Upper lobe of left lung (tissue), 6 donors: ENCODE measurements around the gene TMEM223. TPM values are rescaled to one million over a fixed set of nuclear protein-coding genes. Genes with fewer than 3 reads are reported as not detected.
"Not testable (repeated sequence)": the region's sequence is repeated elsewhere in the genome, so short reads cannot be mapped to it uniquely, and the experiment has no call there.

Experiments
- ATAC-seq, 2 donors: fragments of 200-7000 bp; cut with Tn5 transposase; one replicate each; pipeline ENCODE4 v1.9.1; 2022; ENCODE audit warnings: mild to moderate bottlenecking in 2 of 2, moderate library complexity in 2 of 2; ENCODE audit not compliant: low FRiP score in 2 of 2
- DNase-seq, 2 donors: peaks; one replicate each; pipeline ENCODE4 v3.0.0-alpha.2; 2019 to 2020
- H3K27ac ChIP-seq, 4 donors: fragments of 200-600 bp; sonication (generic); one replicate each; pipeline ENCODE4 v1.5.1; 2016 to 2019
- H3K27me3 ChIP-seq, 4 donors: fragments of 200-600 bp; sonication (generic); one replicate each; pipeline ENCODE4 v1.5.1; 2017 to 2019
- H3K36me3 ChIP-seq, 4 donors: fragments of 200-600 bp; sonication (generic); one replicate each; pipeline ENCODE4 v1.5.1; 2016 to 2019
- H3K4me1 ChIP-seq, 4 donors: fragments of 200-600 bp; sonication (generic); one replicate each; pipeline ENCODE4 v1.5.1; 2018 to 2019
- H3K4me3 ChIP-seq, 4 donors: fragments of 200-600 bp; sonication (generic); one replicate each; pipeline ENCODE4 v1.5.1; 2017 to 2019; ENCODE audit warnings: mild to moderate bottlenecking in 2 of 4, moderate library complexity in 1 of 4
- H3K9me3 ChIP-seq, 4 donors: fragments of 200-600 bp; sonication (generic); one replicate each; pipeline ENCODE4 v1.5.1; 2018 to 2019
- EP300 ChIP-seq, 4 donors: sonication (generic); formaldehyde crosslinking; IDR thresholded peaks; one replicate each; pipeline ENCODE4 v1.5.1; 2017; ENCODE audit warnings: antibody characterized with exemption in 4 of 4, control low read depth in 2 of 4
- POLR2A ChIP-seq, 4 donors: fragments of 450-650 bp; IDR thresholded peaks; one replicate each; pipeline ENCODE4 v1.5.1; 2016 to 2017; ENCODE audit warnings: antibody characterized with exemption in 4 of 4, mild to moderate bottlenecking in 2 of 4
- POLR2AphosphoS5 ChIP-seq, 2 donors: sonication (generic); formaldehyde crosslinking; IDR thresholded peaks; one replicate each; pipeline ENCODE4 v1.5.1; 2017; ENCODE audit warnings: antibody characterized with exemption in 2 of 2
- WGBS, 2 donors: methylation state at CpG; one replicate each; pipeline ENCODE4 v1.1.5; 2017 to 2018; 5-methylcytosine and 5-hydroxymethylcytosine counted together
- total RNA-seq, 6 donors: library from RNA; depleted of rRNA in 4 of 6; stranded (reverse); fragments of >200 nt in 4 of 6; gene quantifications; one replicate each; pipeline versions ENCODE4 v1.1.0 to v1.2.1, GENCODE V29; 2016 to 2021
- TF ChIP-seq, protein P1 (sequence below), 6 experiments: fragments of 450-650 bp in 4 of 6; fragments of 200-600 bp in 2 of 6; sonication (generic) in 2 of 6; IDR thresholded peaks; one replicate each; pipeline ENCODE4 v1.5.1; 2016 to 2019; ENCODE audit warnings: antibody characterized with exemption in 6 of 6
- donor health status: DM: no; HTN: no; CAD: no; lungs with moderate emphysema.
- donor health status: DM: no; HTN: yes; CAD: no; lungs with severe emphysema.

TMEM223 gene, protein sequence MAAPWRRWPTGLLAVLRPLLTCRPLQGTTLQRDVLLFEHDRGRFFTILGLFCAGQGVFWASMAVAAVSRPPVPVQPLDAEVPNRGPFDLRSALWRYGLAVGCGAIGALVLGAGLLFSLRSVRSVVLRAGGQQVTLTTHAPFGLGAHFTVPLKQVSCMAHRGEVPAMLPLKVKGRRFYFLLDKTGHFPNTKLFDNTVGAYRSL
- total RNA-seq, result 10 to 100 TPM; 11.3 to 28.7 (median 15.4) TPM

DNA sequence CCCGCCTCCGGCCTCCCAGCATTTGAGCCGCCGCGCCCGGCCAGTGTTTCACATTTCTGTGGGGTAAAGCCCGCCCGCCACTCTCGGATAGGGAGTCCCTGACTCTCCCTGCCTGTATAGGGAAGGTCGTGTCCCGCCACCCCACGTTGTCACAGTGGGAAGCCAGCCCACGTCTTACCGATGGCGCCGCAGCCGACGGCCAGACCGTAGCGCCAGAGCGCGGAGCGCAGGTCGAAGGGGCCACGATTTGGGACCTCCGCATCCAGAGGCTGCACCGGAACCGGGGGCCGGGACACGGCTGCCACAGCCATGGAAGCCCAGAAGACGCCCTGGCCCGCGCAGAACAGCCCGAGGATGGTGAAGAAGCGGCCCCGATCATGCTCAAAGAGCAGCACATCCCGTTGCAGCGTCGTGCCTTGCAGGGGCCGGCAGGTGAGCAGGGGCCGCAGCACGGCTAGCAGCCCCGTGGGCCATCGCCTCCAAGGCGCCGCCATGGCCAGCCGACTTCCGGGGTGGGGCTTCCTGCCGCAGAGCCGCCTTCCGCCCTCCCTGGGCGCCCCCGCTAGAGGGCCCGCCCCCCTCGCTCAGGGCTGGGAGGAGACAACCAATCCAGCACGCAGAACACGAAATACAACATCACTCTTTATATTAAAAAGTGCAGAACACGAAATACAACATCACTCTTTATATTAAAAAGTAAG lies at the start of gene TMEM223:
Gene TMEM223 (minus strand): TSS at position 506 of the 701 bp plus-strand sequence. CDS start 12 bp downstream, at position 494.
- peak; percentile 89 to 97 for DNase-seq
- 0 to 1% methylated on average over 15 to 19 of the region's 58 CpGs for whole genome bisulfite sequencing, 2 donors
- Histone ChIP-seq H3K27ac (peak within 1 kb of the TSS; percentile 87 to 90 (median 90)), H3K36me3 (peaks cover 26 to 64% (median 46%) of the 10 kb centered on the region in 4 donors), H3K9me3 (no peaks in the 10 kb centered on the region), H3K27me3 (no peaks in the 10 kb centered on the region), H3K4me3 (peak within 1 kb of the TSS; percentile 66 to 96 (median 79)), H3K4me1 (peaks cover 35 to 58% (median 38%) of the 10 kb centered on the region in 4 donors)
- peak; percentile 92 to 94 for ATAC-seq
- TF ChIP-seq, protein P1, sequence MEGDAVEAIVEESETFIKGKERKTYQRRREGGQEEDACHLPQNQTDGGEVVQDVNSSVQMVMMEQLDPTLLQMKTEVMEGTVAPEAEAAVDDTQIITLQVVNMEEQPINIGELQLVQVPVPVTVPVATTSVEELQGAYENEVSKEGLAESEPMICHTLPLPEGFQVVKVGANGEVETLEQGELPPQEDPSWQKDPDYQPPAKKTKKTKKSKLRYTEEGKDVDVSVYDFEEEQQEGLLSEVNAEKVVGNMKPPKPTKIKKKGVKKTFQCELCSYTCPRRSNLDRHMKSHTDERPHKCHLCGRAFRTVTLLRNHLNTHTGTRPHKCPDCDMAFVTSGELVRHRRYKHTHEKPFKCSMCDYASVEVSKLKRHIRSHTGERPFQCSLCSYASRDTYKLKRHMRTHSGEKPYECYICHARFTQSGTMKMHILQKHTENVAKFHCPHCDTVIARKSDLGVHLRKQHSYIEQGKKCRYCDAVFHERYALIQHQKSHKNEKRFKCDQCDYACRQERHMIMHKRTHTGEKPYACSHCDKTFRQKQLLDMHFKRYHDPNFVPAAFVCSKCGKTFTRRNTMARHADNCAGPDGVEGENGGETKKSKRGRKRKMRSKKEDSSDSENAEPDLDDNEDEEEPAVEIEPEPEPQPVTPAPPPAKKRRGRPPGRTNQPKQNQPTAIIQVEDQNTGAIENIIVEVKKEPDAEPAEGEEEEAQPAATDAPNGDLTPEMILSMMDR (IDR thresholded peaks at IDR 0.05), result peak in 4 of 6 experiments; percentile 22 to 46 (median 30)
- TF ChIP-seq EP300 (IDR thresholded peaks at IDR 0.05) (no peak), POLR2A (IDR thresholded peaks at IDR 0.05) (peak in 3 of 4 donors; percentile 60 to 91 (median 70)), POLR2AphosphoS5 (IDR thresholded peaks at IDR 0.05) (peak; percentile 73 to 80)

DNA sequence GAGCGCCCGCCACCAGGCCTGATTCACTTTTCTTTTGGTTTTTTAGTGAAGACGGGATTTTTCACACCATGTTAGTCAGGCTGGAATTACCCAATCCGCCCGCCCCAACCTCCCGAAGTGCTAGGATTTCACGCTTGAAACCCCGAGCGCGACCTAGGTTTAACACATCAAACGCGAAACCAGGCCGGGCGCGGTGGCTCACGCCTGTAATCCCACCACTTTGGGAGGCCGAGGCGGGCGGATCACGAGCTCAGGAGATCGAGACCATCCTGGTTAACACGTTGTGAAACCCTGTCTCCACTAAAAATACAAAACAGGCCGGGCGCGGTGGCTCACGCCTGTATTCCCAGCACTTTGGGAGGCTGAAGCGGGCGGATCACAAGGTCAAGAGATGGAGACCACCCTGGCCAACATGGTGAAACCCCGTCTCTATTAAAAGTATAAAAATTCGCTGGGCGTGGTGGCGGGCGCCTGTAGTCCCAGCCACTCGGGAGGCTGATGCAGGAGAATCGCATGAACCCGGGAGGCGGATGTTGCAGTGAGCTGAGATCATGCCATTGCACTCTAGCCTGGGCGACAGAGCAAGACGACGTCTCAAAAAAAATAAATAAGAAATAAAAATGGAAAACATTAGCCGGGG lies 49.0 kb upstream of the TMEM223 start:
- H3K4me1 ChIP-seq, result peaks cover 16 to 36% (median 20%) of the 10 kb centered on the region in 4 donors
- not testable (repeated sequence) for H3K9me3 ChIP-seq, H3K27me3 ChIP-seq
- peak; percentile 8 to 12 for TF ChIP-seq POLR2AphosphoS5 (IDR thresholded peaks at IDR 0.05)
- peak overlapping the region; percentile 3 to 98 (median 62) for H3K4me3 ChIP-seq
- WGBS, 2 donors, result 1 to 2% methylated on average over 33 to 41 of the region's 41 CpGs
- peaks cover 0 to 12% (median 4%) of the 10 kb centered on the region in 4 donors for H3K36me3 ChIP-seq
- H3K27ac ChIP-seq, result peak overlapping the region; percentile 93 to 99 (median 98)
- peak; percentile 79 to 88 for DNase-seq
- peak; percentile 16 to 34 for ATAC-seq

DNA sequence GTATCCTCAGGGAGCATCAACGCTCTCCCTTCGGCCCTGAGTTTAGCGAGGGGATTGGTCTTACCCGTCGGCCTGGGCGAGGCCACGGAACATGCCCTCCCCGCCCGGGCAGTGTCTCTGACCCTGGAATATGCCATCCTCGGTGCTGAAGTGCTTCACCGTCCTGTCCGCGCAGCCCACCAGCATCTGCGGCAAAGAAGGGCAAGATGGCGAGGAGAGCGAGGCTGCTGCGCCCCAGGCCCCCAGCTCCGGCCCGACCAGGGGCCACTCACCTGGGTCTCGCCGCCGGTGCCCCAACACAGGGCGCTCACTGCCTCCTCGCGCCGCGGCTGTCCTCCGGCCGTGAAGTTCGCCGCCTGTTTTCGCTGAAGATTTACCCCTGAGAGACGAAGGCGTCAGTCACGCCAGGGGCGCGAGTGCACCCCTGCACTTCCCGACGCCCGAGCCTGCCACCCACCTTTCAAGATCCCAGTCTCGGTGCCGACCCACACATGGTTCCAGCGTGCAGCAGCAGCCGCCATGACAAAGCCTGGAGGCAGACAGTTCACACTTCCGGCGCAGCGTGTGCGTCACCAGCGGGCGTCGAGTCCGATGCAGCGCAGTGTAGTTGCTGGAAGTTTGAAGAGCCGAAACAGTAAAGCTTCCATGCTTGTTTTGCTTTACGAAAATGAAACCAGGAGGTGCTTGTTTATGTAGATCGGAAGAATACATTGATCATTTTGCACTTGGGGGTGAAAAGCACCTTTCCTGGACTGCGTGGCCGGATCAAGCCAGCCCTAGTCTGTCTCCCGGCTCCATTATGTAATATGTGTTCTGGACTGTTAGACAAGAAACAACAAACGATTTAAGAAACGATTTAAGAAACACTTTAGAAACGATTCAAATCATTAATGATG lies 47.5 kb upstream of the TMEM223 start, which contains the start of gene WDR74:
Gene WDR74 (minus strand): TSS at position 541 of the 896 bp plus-strand sequence. CDS start 20 bp downstream, at position 521.
- DNase-seq, result peak; percentile 94 to 99
- H3K36me3 ChIP-seq, result peaks cover 0 to 27% (median 14%) of the 10 kb centered on the region in 4 donors
- peak within 1 kb of the TSS; percentile 93 to 99 (median 98) for H3K27ac ChIP-seq
- 0 to 1% methylated on average over 27 to 35 of the region's 62 CpGs for WGBS, 2 donors
- H3K9me3 ChIP-seq, result no peaks in the 10 kb centered on the region
- H3K27me3 ChIP-seq, result no peaks in the 10 kb centered on the region
- peak within 1 kb of the TSS; percentile 60 to 98 (median 78) for H3K4me3 ChIP-seq
- ATAC-seq, result peak; percentile 85 to 91
- TF ChIP-seq POLR2AphosphoS5 (IDR thresholded peaks at IDR 0.05), result peak; percentile 96 to 99
- TF ChIP-seq, protein P1 (IDR thresholded peaks at IDR 0.05), result no peak
- TF ChIP-seq EP300 (IDR thresholded peaks at IDR 0.05), result peak in 1 of 4 donors; percentile 75
- TF ChIP-seq POLR2A (IDR thresholded peaks at IDR 0.05), result peak in 3 of 4 donors; percentile 50 to 94 (median 55)
- H3K4me1 ChIP-seq, result peaks cover 16 to 39% (median 20%) of the 10 kb centered on the region in 4 donors

DNA sequence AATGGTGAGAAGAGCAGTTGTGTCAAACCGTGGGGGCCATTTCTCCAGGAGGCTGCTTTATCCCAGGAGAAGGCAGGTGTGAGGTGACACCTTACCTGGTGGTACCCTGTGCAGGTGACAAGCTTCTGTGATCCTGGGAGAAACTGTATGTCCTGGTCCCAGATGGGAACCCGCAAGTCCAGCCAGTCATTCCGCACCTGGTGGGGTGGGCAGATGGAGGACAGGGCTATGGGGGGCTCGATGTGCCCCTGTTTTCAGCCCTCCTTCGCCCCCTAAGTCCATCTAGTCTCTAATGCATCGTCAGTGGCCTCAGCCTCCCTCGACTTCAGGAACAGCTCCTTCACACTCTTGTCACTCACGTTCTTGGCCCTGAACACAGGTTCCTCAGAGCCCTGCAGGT lies 43.5 kb upstream of the TMEM223 start:
- no peaks in the 10 kb centered on the region for H3K9me3 ChIP-seq
- H3K4me3 ChIP-seq, result no peak overlapping the region
- ATAC-seq (no peak), DNase-seq (no peak)
- WGBS, 2 donors, result 83 to 87% methylated on average over 6 to 8 of the region's 8 CpGs
- H3K36me3 ChIP-seq, result peaks cover 0 to 37% (median 21%) of the 10 kb centered on the region in 4 donors
- H3K4me1 ChIP-seq, result peaks cover 27 to 46% (median 29%) of the 10 kb centered on the region in 4 donors
- H3K27me3 ChIP-seq, result no peaks in the 10 kb centered on the region
- H3K27ac ChIP-seq, result no peak overlapping the region
- TF ChIP-seq, protein P1 (IDR thresholded peaks at IDR 0.05), result no peak
- TF ChIP-seq POLR2A (IDR thresholded peaks at IDR 0.05) (no peak), EP300 (IDR thresholded peaks at IDR 0.05) (no peak), POLR2AphosphoS5 (IDR thresholded peaks at IDR 0.05) (no peak)
